IMR-90 (cell line): ENCODE measurements around the gene TEAD1. TPM values are rescaled to one million over a fixed set of nuclear protein-coding genes. Genes with fewer than 3 reads are reported as not detected.
A peak's percentile ranks its signal among the peaks of the same experiment; 100 is the strongest.

Experiments used
- ATAC-seq: fragments of 200-7000 bp; cut with Tn5 transposase; 2 replicates; pipeline ENCODE4 v1.9.1; 2020; ENCODE audit warnings: low read depth, mild to moderate bottlenecking, moderate library complexity
- BruUV-seq: library from RNA; stranded (reverse); fragments of 400-500 nt; replicated peaks from 2 replicates; lab custom pipeline; 2021; lab: Mats Ljungman, UMichigan
- CTCF ChIA-PET: fragments of 300-600 bp; formaldehyde crosslinking; extraction: SDS; loops from one replicate; lab custom pipeline; 2021; ENCODE audit warnings: antibody characterized with exemption; lab: Yijun Ruan, JAX
- POLR2A ChIA-PET: fragments of 300-600 bp; sonication (Branson Sonifier 250); formaldehyde crosslinking; loops from one replicate; lab custom pipeline; 2022; ENCODE audit warnings: antibody characterized with exemption; ENCODE audit not compliant: unreplicated experiment; lab: Charles Lee
- DNase-seq: peaks from one replicate; pipeline ENCODE4 v3.0.0; 2013
- H2AFZ ChIP-seq: replicated peaks from 2 replicates; pipeline ENCODE3; 2013; ENCODE audit warnings: low read length, mild to moderate bottlenecking; ENCODE audit not compliant: poor library complexity
- H2AK5ac ChIP-seq: 2 replicates; pipeline ENCODE4 v1.6.1; 2013; ENCODE audit warnings: low read depth, low read length, inconsistent platforms
- H2AK9ac ChIP-seq: replicated peaks from 2 replicates; pipeline ENCODE3; 2013; ENCODE audit warnings: mild to moderate bottlenecking, low read depth, low read length, moderate library complexity; ENCODE audit not compliant: poor library complexity
- H2BK120ac ChIP-seq: 2 replicates; pipeline ENCODE4 v1.6.1; 2013; ENCODE audit warnings: low read depth, low read length, inconsistent platforms
- H2BK15ac ChIP-seq: 3 replicates; pipeline ENCODE4 v1.6.1; 2013; ENCODE audit warnings: low read depth, low read length, inconsistent platforms
- H2BK20ac ChIP-seq: 2 replicates; pipeline ENCODE4 v1.6.1; 2013; ENCODE audit warnings: low read depth, mild to moderate bottlenecking, inconsistent platforms, low read length, moderate library complexity
- H2BK5ac ChIP-seq: 2 replicates; pipeline ENCODE4 v1.6.1; 2013; ENCODE audit warnings: mild to moderate bottlenecking, low read depth, low read length, inconsistent platforms; ENCODE audit not compliant: poor library complexity, severe bottlenecking
- H3K14ac ChIP-seq: replicated peaks from 2 replicates; pipeline ENCODE4 v1.6.1; 2013; ENCODE audit warnings: low read depth, low read length, inconsistent platforms
- H3K18ac ChIP-seq: 2 replicates; pipeline ENCODE4 v1.6.1; 2013; ENCODE audit warnings: low read depth, low read length, control low read depth
- H3K23ac ChIP-seq: 2 replicates; pipeline ENCODE4 v1.6.1; 2013; ENCODE audit warnings: low read depth, low read length, inconsistent platforms
- H3K27ac ChIP-seq: 2 replicates; pipeline ENCODE4 v1.5.1; 2013; ENCODE audit warnings: mild to moderate bottlenecking, control low read depth, low read length; ENCODE audit not compliant: insufficient read depth
- H3K27me3 ChIP-seq: 2 replicates; pipeline ENCODE4 v1.6.1; 2013; ENCODE audit warnings: low read length; ENCODE audit not compliant: control insufficient read depth, insufficient read depth
- H3K36me3 ChIP-seq: 2 replicates; pipeline ENCODE4 v1.6.1; 2013; ENCODE audit warnings: low read length, mixed read lengths; ENCODE audit not compliant: control insufficient read depth, insufficient read depth
- H3K4ac ChIP-seq: 2 replicates; pipeline ENCODE4 v1.6.1; 2013; ENCODE audit warnings: low read depth, low read length, inconsistent platforms
- H3K4me1 ChIP-seq: 2 replicates; pipeline ENCODE4 v1.6.1; 2013; ENCODE audit warnings: low read length, mixed read lengths; ENCODE audit not compliant: control insufficient read depth, insufficient read depth
- H3K4me2 ChIP-seq: 2 replicates; pipeline ENCODE4 v1.6.1; 2013; ENCODE audit warnings: low read depth, mild to moderate bottlenecking, control low read depth, low read length, moderate library complexity
- H3K4me3 ChIP-seq: 2 replicates; pipeline ENCODE4 v1.5.1; 2013; ENCODE audit warnings: low read depth, mild to moderate bottlenecking, control low read depth, low read length, moderate library complexity; ENCODE audit not compliant: insufficient read depth
- H3K56ac ChIP-seq: 2 replicates; pipeline ENCODE4 v1.6.1; 2013; ENCODE audit warnings: low read length, inconsistent platforms; ENCODE audit not compliant: insufficient read depth; ENCODE audit errors: extremely low read depth
- H3K79me1 ChIP-seq, 2 experiments: 2 replicates each; pipeline ENCODE4 v1.6.1; 2013; ENCODE audit warnings: low read length in 2 of 2, inconsistent platforms in 1 of 2, low read depth in 1 of 2
- H3K9ac ChIP-seq: 2 replicates; pipeline ENCODE4 v1.6.1; 2013; ENCODE audit warnings: low read depth, low read length, control low read depth
- H3K9me1 ChIP-seq: 2 replicates; pipeline ENCODE4 v1.6.1; 2013; ENCODE audit warnings: low read length, inconsistent platforms; ENCODE audit not compliant: insufficient read depth
- H3K9me3 ChIP-seq: 2 replicates; pipeline ENCODE4 v1.6.1; 2013; ENCODE audit warnings: low read length; ENCODE audit not compliant: control insufficient read depth, insufficient read depth
- H4K20me1 ChIP-seq: 2 replicates; pipeline ENCODE4 v1.6.1; 2013; ENCODE audit warnings: low read length, inconsistent platforms; ENCODE audit not compliant: insufficient read depth
- H4K5ac ChIP-seq: 2 replicates; pipeline ENCODE4 v1.6.1; 2013; ENCODE audit warnings: mild to moderate bottlenecking, low read depth, low read length, control low read depth
- H4K8ac ChIP-seq, 2 experiments: 2 replicates each; pipeline ENCODE4 v1.6.1; 2013; ENCODE audit warnings: low read depth in 2 of 2, low read length in 2 of 2, control low read depth in 1 of 2, inconsistent platforms in 1 of 2
- H4K91ac ChIP-seq: 2 replicates; pipeline ENCODE4 v1.6.1; 2013; ENCODE audit warnings: low read depth, low read length, inconsistent platforms; ENCODE audit not compliant: insufficient read depth
- CHD1 ChIP-seq: IDR thresholded peaks from 2 replicates; pipeline ENCODE4 v1.6.1; 2012; ENCODE audit warnings: low read depth, low read length, improper control_type of control experiment
- MAFK ChIP-seq: IDR thresholded peaks from 2 replicates; pipeline ENCODE4 v1.6.1; 2012; ENCODE audit warnings: low read depth, low read length, improper control_type of control experiment
- MXI1 ChIP-seq: IDR thresholded peaks from 2 replicates; pipeline ENCODE4 v1.6.1; 2012; ENCODE audit warnings: low read depth, mild to moderate bottlenecking, low read length, moderate library complexity, borderline replicate concordance
- POLR2A ChIP-seq: IDR thresholded peaks from 2 replicates; pipeline ENCODE4 v1.6.1; 2012; ENCODE audit warnings: mild to moderate bottlenecking, low read depth, low read length
- RAD21 ChIP-seq: IDR thresholded peaks from 2 replicates; pipeline ENCODE4 v1.6.1; 2012; ENCODE audit warnings: low read length, improper control_type of control experiment
- WGBS, 2 experiments: methylation state at CpG; one replicate each; pipeline versions ENCODE4 v1.1.5 to v1.1.7; 2013; ENCODE audit warnings: missing lambda C conversion rate in 2 of 2; ENCODE audit not compliant: insufficient read length in 1 of 2; ENCODE audit errors: extremely low coverage in 2 of 2; 5-methylcytosine and 5-hydroxymethylcytosine counted together
- dilution Hi-C: fragments of 300-500 bp; cut with HindIII; formaldehyde crosslinking; loops from one replicate; pipeline ENCODE4 v1.14.3; 2018; ENCODE audit warnings: low sequenced_read_pairs; ENCODE audit not compliant: unreplicated experiment
- in situ Hi-C: fragments of 300-500 bp; cut with MboI; formaldehyde crosslinking; loops from 3 replicates; pipeline ENCODE4 v1.14.3; 2019; ENCODE audit warnings: low sequenced_read_pairs, inconsistent platforms, mixed read lengths
- intact Hi-C: fragments of 100-400 bp; cut with micrococcal nuclease; formaldehyde crosslinking; loops from 2 replicates; pipeline ENCODE4 v1.10.0; 2022
- polyA plus RNA-seq, 3 experiments: library from polyadenylated mRNA; depleted of rRNA; stranded (reverse); fragments of >200 nt; gene quantifications; 2 replicates each; pipeline ENCODE4 v1.2.3, GENCODE V29; 2012; ENCODE audit warnings: low replicate concordance in 1 of 3
- total RNA-seq: library from RNA; depleted of rRNA; stranded (reverse); fragments of >200 nt; gene quantifications from 2 replicates; pipeline ENCODE4 v1.2.3, GENCODE V29; 2012

TEAD1 gene
- total and polyA plus RNA-seq, 2 of the 4 experiments (the other 2 are of a cell fraction), result 51.8 to 69.2 TPM

- no CpG with 5 or more reads among the region's 5 CpGs for WGBS, 2 experiments
- no peak overlapping the region for H3K4me2 ChIP-seq
- CTCF ChIA-PET, result interaction anchor here (1.0 kb wide), 1 partner anchor 103 kb away, joined by 3 read pairs; no protein-coding TSS in a partner anchor
- H2BK20ac ChIP-seq, result no peak overlapping the region
- H4K91ac ChIP-seq, result no peak overlapping the region
- in situ Hi-C loops (no loop called here), dilution Hi-C loops (no loop called here), intact Hi-C loops (no loop called here)
- H3K27ac ChIP-seq, result no peak overlapping the region
- no peak overlapping the region for H2AK9ac ChIP-seq
- no peak overlapping the region for H2BK5ac ChIP-seq
- no peak overlapping the region for H4K8ac ChIP-seq
- peaks cover 12% of the 10 kb centered on the region for H3K36me3 ChIP-seq
- no peak overlapping the region for H4K5ac ChIP-seq
- H3K9ac ChIP-seq, result no peak overlapping the region
- TF ChIP-seq CHD1 (no peak), POLR2A (no peak), RAD21 (no peak), MXI1 (no peak), MAFK (no peak)
- ATAC-seq (no peak), DNase-seq (no peak)
- peaks cover 44 to 84% of the 10 kb centered on the region in 2 experiments for H3K79me1 ChIP-seq
- H3K9me3 ChIP-seq, result no peaks in the 10 kb centered on the region
- H3K9me1 ChIP-seq, result peaks cover 44% of the 10 kb centered on the region
- no peak overlapping the region for H3K4ac ChIP-seq
- H3K4me3 ChIP-seq, result no peak overlapping the region
- no TSS peak for BruUV-seq
- H3K4me1 ChIP-seq, result peaks cover 19% of the 10 kb centered on the region
- no peak overlapping the region for H3K18ac ChIP-seq
- no peak overlapping the region for H2AFZ ChIP-seq
- no peak overlapping the region; the same call in 1 of the 2 replicates for H2AK5ac ChIP-seq
- H3K23ac ChIP-seq, result 0 out of 2 replicates have a peak overlapping the region, but pooled peaks have one; percentile 18
- no peak overlapping the region for H3K14ac ChIP-seq
- no peaks in the 10 kb centered on the region for H3K27me3 ChIP-seq
- H4K20me1 ChIP-seq, result peaks cover 71% of the 10 kb centered on the region
- H3K56ac ChIP-seq, result no peak overlapping the region
- POLR2A ChIA-PET, result no interaction called here
- H2BK120ac ChIP-seq, result no peak overlapping the region
- H2BK15ac ChIP-seq, result no peak overlapping the region
These were observed 111.7 kb downstream of the TEAD1 start for GRCh38 chr11:12785901-12786300.
